Measurements from ENCODE around the gene MINDY4. TPM values are rescaled to one million over a fixed set of nuclear protein-coding genes. Genes with fewer than 3 reads are reported as not detected.

Gene MINDY4
- total RNA-seq, 3 donors from 2014 or later (not counting 1 experiment from before 2014, with no cell fraction given): 1.1 to 1.7 (median 1.1) TPM

DNA sequence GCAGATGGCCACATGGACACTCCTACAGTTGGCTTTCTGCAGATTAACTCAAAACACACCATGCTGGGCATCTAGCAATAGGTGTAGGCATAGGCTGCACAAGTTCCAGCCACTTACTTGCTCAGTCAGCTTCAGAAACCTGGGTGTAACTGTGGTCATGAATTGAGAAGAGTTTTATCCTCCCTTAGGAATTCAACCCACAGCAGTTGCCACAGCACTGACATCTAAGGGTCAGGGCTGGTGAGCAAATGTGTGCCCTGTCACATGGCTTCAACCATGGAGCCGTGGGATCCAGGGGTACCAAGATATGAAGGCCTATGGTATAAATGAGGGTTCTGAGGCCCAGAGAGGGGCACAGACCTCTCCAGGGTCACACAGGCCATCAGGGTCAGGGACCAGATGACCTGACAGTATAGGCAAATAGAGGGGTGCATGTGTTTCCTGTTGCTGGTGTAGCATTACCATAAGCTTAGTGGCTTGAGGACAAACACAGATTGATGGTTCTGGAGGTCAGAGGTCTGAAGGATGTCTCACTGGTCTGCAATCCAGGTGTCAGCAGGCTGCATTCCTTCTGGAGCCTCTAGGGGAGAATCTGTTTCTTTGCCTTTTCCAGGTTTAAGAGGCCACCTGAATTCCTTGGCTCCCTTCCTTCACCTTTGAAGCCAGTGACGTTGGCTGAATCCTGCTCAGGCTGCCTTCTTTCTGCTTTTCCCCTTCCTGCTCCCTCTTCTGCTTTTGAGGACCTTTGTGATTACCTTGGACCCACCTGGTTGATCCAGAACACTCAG lies 24.1 kb downstream of the MINDY4 start:
- Mint-ChIP-seq H3K36me3 (no peaks in the 10 kb centered on the region), H3K4me1 (peaks cover 0 to 9% of the 10 kb centered on the region in 2 donors), H3K9me3 (no peaks in the 10 kb centered on the region), H3K27ac (no peak overlapping the region), H3K4me3 (no peak overlapping the region), H3K27me3 (ENCODE audit: low read depth in 2 of 2) (no peaks in the 10 kb centered on the region)
- 75% methylated on average over 2 of the region's 2 CpGs for WGBS (ENCODE audit: insufficient coverage)
- no peak overlapping the region for H3K27ac ChIP-seq (ENCODE audit: low read length)
- no peaks in the 10 kb centered on the region for H3K4me1 ChIP-seq (ENCODE audit: control insufficient read depth, insufficient read depth, low read length)
- TF ChIP-seq, protein P1, sequence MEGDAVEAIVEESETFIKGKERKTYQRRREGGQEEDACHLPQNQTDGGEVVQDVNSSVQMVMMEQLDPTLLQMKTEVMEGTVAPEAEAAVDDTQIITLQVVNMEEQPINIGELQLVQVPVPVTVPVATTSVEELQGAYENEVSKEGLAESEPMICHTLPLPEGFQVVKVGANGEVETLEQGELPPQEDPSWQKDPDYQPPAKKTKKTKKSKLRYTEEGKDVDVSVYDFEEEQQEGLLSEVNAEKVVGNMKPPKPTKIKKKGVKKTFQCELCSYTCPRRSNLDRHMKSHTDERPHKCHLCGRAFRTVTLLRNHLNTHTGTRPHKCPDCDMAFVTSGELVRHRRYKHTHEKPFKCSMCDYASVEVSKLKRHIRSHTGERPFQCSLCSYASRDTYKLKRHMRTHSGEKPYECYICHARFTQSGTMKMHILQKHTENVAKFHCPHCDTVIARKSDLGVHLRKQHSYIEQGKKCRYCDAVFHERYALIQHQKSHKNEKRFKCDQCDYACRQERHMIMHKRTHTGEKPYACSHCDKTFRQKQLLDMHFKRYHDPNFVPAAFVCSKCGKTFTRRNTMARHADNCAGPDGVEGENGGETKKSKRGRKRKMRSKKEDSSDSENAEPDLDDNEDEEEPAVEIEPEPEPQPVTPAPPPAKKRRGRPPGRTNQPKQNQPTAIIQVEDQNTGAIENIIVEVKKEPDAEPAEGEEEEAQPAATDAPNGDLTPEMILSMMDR (IDR thresholded peaks at IDR 0.05): no peak
- H3K9me3 ChIP-seq (ENCODE audit: control insufficient read depth, insufficient read depth, low read length): no peaks in the 10 kb centered on the region
- ATAC-seq (no peak), DNase-seq (no peak)
- H3K36me3 ChIP-seq (ENCODE audit: control insufficient read depth, insufficient read depth, low read length): no peaks in the 10 kb centered on the region
- H3K27me3 ChIP-seq (ENCODE audit: control insufficient read depth, insufficient read depth, low read length): no peaks in the 10 kb centered on the region
- intact Hi-C loops (cut with micrococcal nuclease): no loop called here
- H3K4me3 ChIP-seq (ENCODE audit: low read length): no peak overlapping the region

GRCh38 chr7:30796105-30796869 lies 25.1 kb downstream of the MINDY4 start:
- H3K36me3 ChIP-seq (ENCODE audit: control insufficient read depth, insufficient read depth, low read length): no peaks in the 10 kb centered on the region
- no peak for DNase-seq
- no peaks in the 10 kb centered on the region for H3K27me3 ChIP-seq (ENCODE audit: control insufficient read depth, insufficient read depth, low read length)
- 50% methylated on average over 1 of the region's 1 CpG for WGBS (ENCODE audit: insufficient coverage)
- H3K4me3 ChIP-seq (ENCODE audit: low read length): no peak overlapping the region
- no peak for ATAC-seq
- intact Hi-C loops (cut with micrococcal nuclease): no loop called here
- Mint-ChIP-seq H3K4me3 (no peak overlapping the region), H3K27me3 (ENCODE audit: low read depth in 2 of 2) (no peaks in the 10 kb centered on the region), H3K36me3 (no peaks in the 10 kb centered on the region), H3K4me1 (peaks cover 0 to 9% of the 10 kb centered on the region in 2 donors), H3K9me3 (no peaks in the 10 kb centered on the region), H3K27ac (no peak overlapping the region)
- no peaks in the 10 kb centered on the region for H3K9me3 ChIP-seq (ENCODE audit: control insufficient read depth, insufficient read depth, low read length)
- TF ChIP-seq, protein P1 (IDR thresholded peaks at IDR 0.05): no peak
- H3K27ac ChIP-seq (ENCODE audit: low read length): no peak overlapping the region
- H3K4me1 ChIP-seq (ENCODE audit: control insufficient read depth, insufficient read depth, low read length): no peaks in the 10 kb centered on the region

GRCh38 chr7:30797176-30798040 lies 26.2 kb downstream of the MINDY4 start:
- H3K27ac Mint-ChIP-seq: no peak overlapping the region

More at GRCh38 chr7:30797176-30798040, 26.2 kb downstream of the MINDY4 start:
- Mint-ChIP-seq H3K36me3 (no peaks in the 10 kb centered on the region), H3K9me3 (no peaks in the 10 kb centered on the region), H3K4me1 (peaks cover 0 to 9% of the 10 kb centered on the region in 2 donors), H3K4me3 (no peak overlapping the region), H3K27me3 (ENCODE audit: low read depth in 2 of 2) (no peaks in the 10 kb centered on the region)
- Histone ChIP-seq H3K9me3 (ENCODE audit: control insufficient read depth, insufficient read depth, low read length) (no peaks in the 10 kb centered on the region), H3K27ac (ENCODE audit: low read length) (no peak overlapping the region), H3K4me3 (ENCODE audit: low read length) (no peak overlapping the region), H3K36me3 (ENCODE audit: control insufficient read depth, insufficient read depth, low read length) (no peaks in the 10 kb centered on the region), H3K4me1 (ENCODE audit: control insufficient read depth, insufficient read depth, low read length) (no peaks in the 10 kb centered on the region), H3K27me3 (ENCODE audit: control insufficient read depth, insufficient read depth, low read length) (no peaks in the 10 kb centered on the region)
- TF ChIP-seq, protein P1 (IDR thresholded peaks at IDR 0.05): no peak
- intact Hi-C loops (cut with micrococcal nuclease): no loop called here
- no peak for ATAC-seq
- DNase-seq: no peak
- WGBS (ENCODE audit: insufficient coverage): 92% methylated on average over 7 of the region's 8 CpGs
